Calu3 (cell line): Measurements from ENCODE around the gene PHF2. TPM values are rescaled to one million over a fixed set of nuclear protein-coding genes. Genes with fewer than 3 reads are reported as not detected.
"Not testable (repeated sequence)": the region's sequence is repeated elsewhere in the genome, so short reads cannot be mapped to it uniquely, and the experiment has no call there.

Experiments used
- BruUV-seq: library from RNA; stranded (reverse); fragments of 400-500 nt; replicated peaks from 2 replicates; lab custom pipeline; 2021; lab: Mats Ljungman, UMichigan
- CTCF ChIA-PET: fragments of 300-600 bp; sonication (Branson Sonifier 250); formaldehyde crosslinking; loops from one replicate; lab custom pipeline; 2022; ENCODE audit warnings: antibody characterized with exemption; lab: Charles Lee
- DNase-seq: peaks from one replicate; pipeline ENCODE4 v3.0.0; 2022
- H3K27ac Mint-ChIP-seq: one replicate; pipeline ENCODE4 v1.8.0; 2022; ENCODE audit warnings: mixed read lengths; ENCODE audit not compliant: unreplicated experiment
- H3K27me3 Mint-ChIP-seq: one replicate; pipeline ENCODE4 v1.8.0; 2022; ENCODE audit warnings: mixed read lengths; ENCODE audit not compliant: unreplicated experiment
- H3K36me3 Mint-ChIP-seq: one replicate; pipeline ENCODE4 v1.8.0; 2022; ENCODE audit warnings: mild to moderate bottlenecking, moderate library complexity, mixed read lengths; ENCODE audit not compliant: insufficient read depth, unreplicated experiment
- H3K4me1 Mint-ChIP-seq: one replicate; pipeline ENCODE4 v1.8.0; 2022; ENCODE audit warnings: mild to moderate bottlenecking, low read depth, mixed read lengths; ENCODE audit not compliant: unreplicated experiment
- H3K4me3 Mint-ChIP-seq: one replicate; pipeline ENCODE4 v1.8.0; 2022; ENCODE audit warnings: mild to moderate bottlenecking, low read depth, moderate library complexity, mixed read lengths; ENCODE audit not compliant: unreplicated experiment
- H3K9me3 Mint-ChIP-seq: one replicate; pipeline ENCODE4 v1.8.0; 2022; ENCODE audit warnings: low read depth, mixed read lengths; ENCODE audit not compliant: unreplicated experiment
- intact Hi-C: fragments of 100-400 bp; cut with micrococcal nuclease; formaldehyde crosslinking; loops from one replicate; pipeline ENCODE4 v1.10.0; 2022; ENCODE audit not compliant: unreplicated experiment
- total RNA-seq: library from RNA; stranded (reverse); gene quantifications from 2 replicates; pipeline ENCODE4 v1.2.3, GENCODE V29; 2022
- TF ChIP-seq, protein P1 (sequence below): fragments of 200-600 bp; IDR thresholded peaks from one replicate; pipeline ENCODE4 v1.8.0; 2022; ENCODE audit warnings: antibody characterized with exemption; ENCODE audit not compliant: unreplicated experiment

PHF2 gene
- total RNA-seq, 1 experiment from 2014 or later, result 13.9 TPM

DNA sequence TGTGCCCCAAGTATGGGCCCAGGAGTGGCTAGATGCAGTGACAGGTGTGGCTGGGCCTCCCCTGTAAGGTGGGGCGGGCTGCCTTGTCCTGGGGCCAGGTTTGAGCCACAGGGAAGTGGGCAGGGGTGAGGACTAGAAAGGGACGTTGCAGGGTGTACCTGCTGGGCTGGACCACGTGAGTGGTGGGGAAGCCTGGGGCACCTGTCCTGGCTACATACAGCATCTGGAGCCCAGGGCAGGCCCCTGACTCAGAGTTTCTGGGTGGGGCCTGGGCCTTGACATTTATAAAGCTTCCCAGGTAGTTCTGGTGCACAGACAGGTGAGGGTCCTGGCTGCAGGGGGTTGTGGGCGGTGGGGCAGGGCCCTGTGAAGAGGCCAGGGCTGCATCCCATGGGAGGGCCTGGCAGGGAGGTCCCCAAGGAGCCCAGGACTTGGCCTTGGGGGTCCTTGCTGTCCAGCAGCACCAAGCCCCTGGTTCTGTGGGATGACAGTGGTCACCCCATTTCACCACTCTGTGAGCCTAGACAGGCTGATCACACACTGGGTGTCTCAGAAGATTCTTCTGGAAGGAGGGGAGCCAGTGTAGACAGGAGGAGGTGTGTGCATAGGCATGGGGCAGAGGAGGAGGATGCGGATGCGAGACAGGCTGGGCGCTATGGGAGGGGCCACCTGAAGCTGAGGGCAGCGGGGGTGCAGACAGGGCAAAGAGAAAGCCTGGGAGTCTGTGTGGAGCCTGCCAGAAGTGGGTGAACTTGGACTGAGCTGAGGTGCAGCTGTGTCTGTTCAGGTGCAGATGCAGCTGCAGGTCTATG lies 94.0 kb downstream of the PHF2 start:
- H3K4me1 Mint-ChIP-seq, result no peaks in the 10 kb centered on the region
- TF ChIP-seq, protein P1, sequence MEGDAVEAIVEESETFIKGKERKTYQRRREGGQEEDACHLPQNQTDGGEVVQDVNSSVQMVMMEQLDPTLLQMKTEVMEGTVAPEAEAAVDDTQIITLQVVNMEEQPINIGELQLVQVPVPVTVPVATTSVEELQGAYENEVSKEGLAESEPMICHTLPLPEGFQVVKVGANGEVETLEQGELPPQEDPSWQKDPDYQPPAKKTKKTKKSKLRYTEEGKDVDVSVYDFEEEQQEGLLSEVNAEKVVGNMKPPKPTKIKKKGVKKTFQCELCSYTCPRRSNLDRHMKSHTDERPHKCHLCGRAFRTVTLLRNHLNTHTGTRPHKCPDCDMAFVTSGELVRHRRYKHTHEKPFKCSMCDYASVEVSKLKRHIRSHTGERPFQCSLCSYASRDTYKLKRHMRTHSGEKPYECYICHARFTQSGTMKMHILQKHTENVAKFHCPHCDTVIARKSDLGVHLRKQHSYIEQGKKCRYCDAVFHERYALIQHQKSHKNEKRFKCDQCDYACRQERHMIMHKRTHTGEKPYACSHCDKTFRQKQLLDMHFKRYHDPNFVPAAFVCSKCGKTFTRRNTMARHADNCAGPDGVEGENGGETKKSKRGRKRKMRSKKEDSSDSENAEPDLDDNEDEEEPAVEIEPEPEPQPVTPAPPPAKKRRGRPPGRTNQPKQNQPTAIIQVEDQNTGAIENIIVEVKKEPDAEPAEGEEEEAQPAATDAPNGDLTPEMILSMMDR, result no peak
- intact Hi-C loops, result no loop called here
- no peak overlapping the region for H3K27ac Mint-ChIP-seq
- no peaks in the 10 kb centered on the region for H3K27me3 Mint-ChIP-seq
- BruUV-seq, result no TSS peak
- no peaks in the 10 kb centered on the region for H3K36me3 Mint-ChIP-seq
- H3K4me3 Mint-ChIP-seq, result no peak overlapping the region
- CTCF ChIA-PET, result no interaction called here
- no peak for DNase-seq
- H3K9me3 Mint-ChIP-seq, result no peaks in the 10 kb centered on the region

DNA sequence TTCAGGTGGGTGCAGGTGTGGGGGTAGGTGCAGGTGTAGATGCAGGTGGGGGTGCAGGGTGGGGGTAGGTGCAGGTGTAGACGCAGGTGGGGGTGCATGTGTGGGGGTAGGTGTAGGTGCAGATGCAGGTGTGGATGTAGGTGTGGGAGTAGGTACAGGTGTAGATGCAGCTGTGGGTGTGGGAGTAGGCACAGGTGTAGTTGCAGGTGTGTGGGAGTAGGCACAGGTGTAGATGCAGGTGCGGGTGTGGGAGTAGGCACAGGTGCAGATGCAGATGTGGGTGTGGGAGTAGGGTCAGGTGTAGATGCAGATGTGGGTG lies 94.6 kb downstream of the PHF2 start:
- Mint-ChIP-seq H3K9me3 (no peaks in the 10 kb centered on the region), H3K4me3 (no peak overlapping the region), H3K4me1 (no peaks in the 10 kb centered on the region), H3K27ac (no peak overlapping the region), H3K36me3 (no peaks in the 10 kb centered on the region), H3K27me3 (no peaks in the 10 kb centered on the region)
- TF ChIP-seq, protein P1, result no peak
- CTCF ChIA-PET, result no interaction called here
- no TSS peak for BruUV-seq
- no peak for DNase-seq
- intact Hi-C loops, result no loop called here

DNA sequence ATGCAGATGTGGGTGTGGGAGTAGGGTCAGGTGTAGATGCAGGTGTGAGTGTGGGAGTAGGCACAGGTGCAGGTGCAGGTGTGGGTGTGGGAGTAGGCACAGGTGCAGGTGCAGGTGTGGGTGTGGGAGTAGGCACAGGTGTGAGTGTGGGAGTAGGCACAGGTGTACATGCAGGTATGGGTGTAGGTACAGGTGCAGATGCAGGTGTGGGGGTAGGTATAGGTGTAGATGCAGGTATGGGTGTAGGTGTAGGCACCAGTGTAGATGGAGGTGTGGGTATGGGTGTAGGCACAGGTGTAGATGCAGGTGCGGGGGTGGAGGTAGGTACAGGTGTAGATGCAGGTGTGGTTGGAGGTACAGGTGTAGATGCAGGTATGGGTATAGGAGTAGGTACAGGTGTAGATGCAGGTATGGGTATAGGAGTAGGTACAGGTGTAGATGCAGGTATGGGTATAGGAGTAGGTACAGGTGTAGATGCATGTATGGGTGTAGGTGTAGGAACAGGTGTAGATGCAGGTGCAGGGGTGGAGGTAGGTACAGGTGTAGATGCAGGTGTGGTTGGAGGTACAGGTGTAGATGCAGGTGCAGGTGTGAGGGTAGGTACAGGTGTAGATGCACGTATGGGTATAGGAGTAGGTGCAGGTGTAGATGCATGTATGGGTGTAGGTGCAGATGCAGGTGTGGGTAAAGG lies 96.1 kb downstream of the PHF2 start:
- H3K9me3 Mint-ChIP-seq, H3K4me3 Mint-ChIP-seq, H3K27ac Mint-ChIP-seq, H3K4me1 Mint-ChIP-seq, CTCF ChIA-PET, H3K36me3 Mint-ChIP-seq, BruUV-seq, intact Hi-C loops, H3K27me3 Mint-ChIP-seq, DNase-seq: not testable (repeated sequence)

DNA sequence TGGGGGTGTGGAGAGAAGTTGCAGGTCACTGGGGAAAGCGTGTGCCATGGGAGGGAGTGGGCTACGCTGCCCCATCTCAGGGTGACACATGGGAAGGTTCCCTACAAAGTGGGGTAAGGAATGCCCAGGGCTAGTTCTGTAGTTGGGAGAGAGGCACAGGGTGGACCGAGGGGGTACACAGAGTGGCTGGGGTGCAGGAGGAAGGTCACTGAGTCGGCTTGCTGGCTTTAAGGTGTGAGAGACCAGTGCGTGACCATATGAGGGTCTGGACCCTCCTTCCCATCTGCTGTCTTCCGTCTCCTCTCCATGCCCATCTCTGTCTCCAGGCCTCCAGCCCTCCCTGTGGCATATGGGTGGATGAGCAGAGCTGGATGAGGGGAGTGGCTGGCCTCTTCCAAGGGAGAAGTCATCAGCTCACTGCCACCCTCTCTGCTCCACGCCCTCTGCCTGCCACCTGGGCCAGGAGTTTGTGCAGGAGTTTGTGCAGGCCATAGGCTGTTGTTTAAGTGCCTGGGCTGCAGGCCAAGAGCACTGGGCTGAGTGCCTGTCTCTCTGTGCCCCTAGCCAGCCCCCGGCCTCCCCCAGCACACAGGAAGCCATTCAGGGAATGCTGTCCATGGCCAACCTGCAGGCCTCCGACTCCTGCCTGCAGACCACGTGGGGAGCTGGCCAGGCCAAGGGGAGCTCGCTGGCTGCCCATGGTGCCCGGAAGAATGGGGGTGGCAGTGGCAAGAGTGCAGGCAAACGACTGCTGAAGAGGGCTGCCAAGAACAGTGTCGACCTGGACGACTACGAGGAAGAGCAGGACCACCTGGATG lies 96.8 kb downstream of the PHF2 start:
- CTCF ChIA-PET, result no interaction called here
- intact Hi-C loops, result no loop called here
- no peak overlapping the region for H3K27ac Mint-ChIP-seq

More for the DNA sequence above, 96.8 kb downstream of the PHF2 start:
- no peak for DNase-seq
- Mint-ChIP-seq H3K4me1 (no peaks in the 10 kb centered on the region), H3K36me3 (peaks cover 4% of the 10 kb centered on the region), H3K9me3 (no peaks in the 10 kb centered on the region), H3K27me3 (no peaks in the 10 kb centered on the region), H3K4me3 (no peak overlapping the region)
- TF ChIP-seq, protein P1, result no peak
- BruUV-seq, result no TSS peak
